ENCODE results near the gene TMC3.

- TF ChIP-seq CTCF (IDR thresholded peaks at IDR 0.05 in 2 of 3, conservative IDR thresholded peaks at IDR 0.05 in 1 of 3; ENCODE audit: control insufficient read depth in 2 of 3, extremely low read depth in 1 of 3, insufficient read depth in 1 of 3, low read depth in 3 of 3, low read length in 3 of 3), result no peak
- no peak for TF ChIP-seq PRDM15 (CRISPR knock-in tag; IDR thresholded peaks at IDR 0.05)
- TF ChIP-seq ZNF274 (IDR thresholded peaks at IDR 0.05; ENCODE audit: insufficient read depth, insufficient read length), result no peak
- no peak for TF ChIP-seq KLF5 (IDR thresholded peaks at IDR 0.05; ENCODE audit: partially characterized antibody)
- no peak for TF ChIP-seq REST (IDR thresholded peaks at IDR 0.05; ENCODE audit: low read depth, low read length)
- no peak for TF ChIP-seq IRF3 (IDR thresholded peaks at IDR 0.05)
- TF ChIP-seq RFX5 (IDR thresholded peaks at IDR 0.05; ENCODE audit: low read depth, low read length), result no peak
Measured at GRCh38 chr15:81419332-81419943, 45.4 kb upstream of the TMC3 start.
